ENCODE data around the gene CHRM2.

The CHRM2 gene

DNA sequence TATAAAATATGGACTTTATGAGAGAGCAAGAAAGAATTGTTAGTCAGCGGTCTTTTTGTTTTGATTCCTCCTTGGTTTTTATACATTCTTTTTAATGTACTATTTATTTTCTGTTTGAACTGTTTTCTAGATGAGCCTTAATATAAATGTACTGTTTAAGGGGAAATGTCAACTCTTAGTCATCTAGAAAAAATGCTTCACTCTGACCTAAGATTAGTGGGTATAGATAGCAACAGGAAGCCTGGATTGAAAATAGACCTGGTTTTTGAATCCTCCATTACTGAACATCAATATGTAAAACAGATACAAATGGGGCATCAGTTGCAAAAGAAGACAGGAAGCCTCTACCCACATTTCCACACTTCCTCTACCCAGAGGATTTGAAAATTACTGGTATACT is 87.8 kb downstream of the CHRM2 start:
- in situ Hi-C loops (cut with MboI; ENCODE audit: low sequenced_read_pairs) = no loop called here

DNA sequence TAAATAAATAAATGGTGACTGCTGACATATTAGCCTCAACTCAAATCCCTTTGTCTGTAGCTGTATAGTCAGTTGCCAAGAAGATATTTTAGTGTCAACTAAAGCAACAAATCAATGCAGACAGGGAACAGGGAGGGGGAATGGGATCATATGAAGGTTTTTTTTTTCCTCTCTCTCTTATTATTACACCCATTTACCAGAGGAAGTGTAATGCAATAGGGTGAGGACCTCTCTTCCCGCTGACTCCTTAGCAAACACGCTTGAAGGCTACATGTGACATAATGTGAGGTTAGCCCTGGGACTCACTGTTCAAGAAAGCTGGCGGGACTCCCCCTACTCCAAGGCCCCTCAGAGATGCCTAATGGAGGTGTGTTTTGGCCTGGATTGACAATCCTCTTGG is 88.2 kb downstream of the CHRM2 start:
- in situ Hi-C loops (cut with MboI; ENCODE audit: low sequenced_read_pairs) = no loop called here

DNA sequence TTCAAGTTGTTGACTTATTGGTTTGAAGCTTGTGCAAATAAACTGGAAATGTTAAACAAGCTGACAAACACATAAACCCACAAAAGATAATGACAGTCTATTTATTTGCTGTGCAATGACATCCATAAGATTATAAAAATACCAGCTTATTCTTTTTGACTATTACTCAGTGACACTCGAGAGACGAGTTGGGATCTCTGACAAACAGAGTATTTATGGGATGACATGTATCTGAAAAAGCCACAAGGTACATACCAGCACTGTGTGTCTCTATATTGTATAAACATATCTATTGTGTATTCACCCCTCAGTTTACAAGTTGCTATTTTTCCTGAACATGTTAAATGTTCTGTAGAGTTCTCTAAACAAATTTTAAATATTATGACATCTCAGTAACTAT is 88.9 kb downstream of the CHRM2 start:
- in situ Hi-C loops (cut with MboI; ENCODE audit: low sequenced_read_pairs) = no loop called here

DNA sequence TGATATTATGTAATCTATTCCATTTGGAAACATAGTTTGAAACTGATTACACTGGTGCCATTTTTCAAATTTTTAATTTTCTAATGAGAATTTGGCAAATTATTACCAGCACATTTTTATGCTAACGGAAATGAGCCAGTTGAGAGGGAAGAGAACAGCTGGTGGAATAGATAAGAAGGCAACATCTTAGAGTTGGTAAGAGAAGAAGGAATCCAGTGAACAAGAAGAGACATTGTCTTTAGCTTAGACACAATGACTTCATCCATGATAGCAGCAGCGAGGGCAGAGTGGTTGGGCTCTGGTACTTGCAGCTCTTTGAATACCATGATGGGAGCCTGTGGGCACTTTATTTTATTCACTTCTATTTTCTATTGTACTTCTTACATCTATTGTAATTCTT is 89.6 kb downstream of the CHRM2 start:
- in situ Hi-C loops (cut with MboI; ENCODE audit: low sequenced_read_pairs) = no loop called here

DNA sequence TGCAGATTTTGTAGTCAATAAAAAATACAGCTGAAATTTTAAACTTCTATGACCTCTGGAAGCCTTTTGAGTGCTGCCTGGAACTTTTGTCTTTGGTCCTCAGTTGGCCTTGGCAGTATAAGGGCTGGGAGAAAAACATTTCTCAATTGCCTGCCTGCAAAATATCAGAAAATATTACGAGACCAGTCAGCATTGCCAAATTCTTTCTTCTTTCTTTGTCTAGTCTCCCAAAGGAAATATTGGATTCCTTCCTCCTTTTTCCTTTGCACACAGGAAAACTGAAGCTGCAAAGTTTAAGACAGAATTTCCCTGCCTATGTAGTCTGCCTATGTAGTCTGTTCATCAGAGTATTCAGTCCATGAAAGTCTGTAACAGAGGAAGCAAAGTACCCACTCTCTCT is 95.9 kb downstream of the CHRM2 start:
- in situ Hi-C loops (cut with MboI; ENCODE audit: low sequenced_read_pairs) = no loop called here

DNA sequence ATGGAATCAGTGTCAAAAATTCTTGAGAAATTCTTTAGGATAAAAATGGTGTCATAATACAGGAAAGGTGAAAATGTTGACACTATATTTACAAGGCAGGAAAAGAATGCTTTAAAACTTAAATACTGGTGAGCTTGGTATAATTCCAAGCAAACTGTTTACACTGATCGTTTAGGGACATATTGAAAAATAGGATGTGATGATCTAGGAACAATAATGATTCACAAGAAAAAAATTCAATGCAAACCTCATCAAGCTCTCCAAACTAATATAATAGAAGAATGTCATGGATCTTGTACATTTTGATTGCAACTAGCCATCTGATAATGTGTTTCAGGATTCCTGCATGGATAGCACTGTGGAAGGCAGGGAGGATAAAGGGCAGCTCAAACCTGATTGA is 98.4 kb downstream of the CHRM2 start:
- in situ Hi-C loops (cut with MboI; ENCODE audit: low sequenced_read_pairs) = no loop called here

DNA sequence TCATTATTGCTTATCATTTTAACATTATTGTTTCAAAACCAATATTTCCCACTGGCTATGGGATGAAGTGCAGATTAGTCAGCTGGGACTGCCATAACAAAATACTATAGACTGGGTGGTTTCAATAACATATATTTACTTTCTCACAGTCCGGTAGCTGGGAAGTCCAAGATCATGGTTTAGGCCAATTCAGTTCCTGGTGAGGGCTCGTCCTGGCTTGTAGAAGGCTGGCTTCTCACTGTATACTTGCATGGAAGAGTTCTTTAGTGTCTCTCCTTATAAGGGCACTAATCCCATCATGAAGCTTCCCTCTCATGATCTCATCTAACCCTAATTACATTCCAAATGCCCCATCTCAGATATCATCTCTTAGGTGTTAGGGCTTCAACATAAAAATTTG is 101.3 kb downstream of the CHRM2 start:
- in situ Hi-C loops (cut with MboI; ENCODE audit: low sequenced_read_pairs) = no loop called here

DNA sequence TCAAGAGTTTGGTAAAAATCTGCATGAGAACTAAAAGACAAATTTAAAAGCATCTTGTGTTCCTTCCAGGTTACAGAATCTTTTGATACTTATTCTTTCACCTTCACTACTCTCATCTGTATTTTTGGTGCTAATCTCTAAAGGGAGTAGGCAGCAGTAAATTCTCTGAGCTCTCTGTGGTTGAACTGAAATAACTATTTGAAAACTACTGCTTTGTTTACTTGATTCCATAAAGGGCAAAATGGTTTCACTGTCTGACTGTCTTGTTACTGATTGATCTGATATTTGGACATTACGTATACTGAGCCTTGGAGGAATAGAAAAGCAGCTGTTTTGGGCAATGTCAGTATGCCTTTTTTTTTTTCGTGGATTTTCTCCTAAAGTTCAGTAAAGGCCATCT is 103.3 kb downstream of the CHRM2 start:
- in situ Hi-C loops (cut with MboI; ENCODE audit: low sequenced_read_pairs) = no loop called here

DNA sequence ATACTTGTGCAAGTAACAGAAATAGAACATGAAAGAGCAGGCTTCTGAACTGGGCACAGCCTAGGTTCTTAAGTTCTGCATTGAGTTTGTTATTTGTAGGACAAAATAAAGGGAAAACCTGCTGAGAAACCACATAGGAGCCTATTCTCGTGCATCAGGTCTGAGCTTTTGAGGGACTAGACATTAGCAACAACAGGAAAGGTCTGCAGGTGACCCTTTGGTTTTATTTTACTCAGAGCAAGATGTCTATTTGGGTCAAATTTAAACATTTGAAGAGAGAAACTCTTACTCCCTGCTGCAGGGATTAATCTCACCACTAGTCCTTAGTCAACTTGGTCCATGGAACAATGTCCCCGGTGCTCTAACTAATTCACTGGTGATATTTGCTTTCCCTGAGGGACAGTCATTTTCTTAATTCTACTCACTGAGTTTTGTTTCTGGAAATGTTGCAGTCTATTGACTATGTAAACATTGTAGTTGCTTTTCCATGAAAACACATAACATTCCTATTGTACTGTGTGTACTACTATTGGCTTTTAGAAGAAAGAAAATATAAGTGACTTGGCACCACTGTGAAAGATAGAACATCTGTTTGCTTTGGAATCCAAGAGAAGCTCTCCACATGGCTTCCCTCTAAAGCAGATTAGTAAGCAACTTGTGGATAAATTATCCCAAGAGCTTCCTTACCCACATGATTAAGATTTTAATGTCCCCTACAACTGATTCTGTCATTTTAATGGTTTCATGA is 108.2 kb downstream of the CHRM2 start:
- in situ Hi-C loops (cut with MboI; ENCODE audit: low sequenced_read_pairs) = no loop called here

DNA sequence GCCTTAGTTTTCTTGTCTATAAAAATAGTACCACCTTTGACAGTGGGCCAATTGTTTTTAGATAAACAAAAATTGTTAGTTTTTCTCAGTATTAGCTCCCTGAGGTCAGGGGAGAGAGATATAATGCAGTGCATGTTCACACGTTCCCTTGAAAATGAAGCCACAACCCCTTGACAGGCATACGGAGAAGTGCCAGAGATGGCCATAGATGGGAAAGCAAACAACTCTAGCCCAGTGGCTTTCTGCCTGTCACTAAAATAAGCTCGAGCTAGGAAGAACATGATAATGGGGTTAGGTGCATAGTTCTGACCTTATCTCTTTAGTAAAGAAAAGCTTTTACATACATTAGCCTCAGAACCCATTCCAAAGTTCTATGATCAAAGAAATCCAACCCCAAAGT is 124.9 kb downstream of the CHRM2 start:
- in situ Hi-C loops (cut with MboI; ENCODE audit: low sequenced_read_pairs) = no loop called here

DNA sequence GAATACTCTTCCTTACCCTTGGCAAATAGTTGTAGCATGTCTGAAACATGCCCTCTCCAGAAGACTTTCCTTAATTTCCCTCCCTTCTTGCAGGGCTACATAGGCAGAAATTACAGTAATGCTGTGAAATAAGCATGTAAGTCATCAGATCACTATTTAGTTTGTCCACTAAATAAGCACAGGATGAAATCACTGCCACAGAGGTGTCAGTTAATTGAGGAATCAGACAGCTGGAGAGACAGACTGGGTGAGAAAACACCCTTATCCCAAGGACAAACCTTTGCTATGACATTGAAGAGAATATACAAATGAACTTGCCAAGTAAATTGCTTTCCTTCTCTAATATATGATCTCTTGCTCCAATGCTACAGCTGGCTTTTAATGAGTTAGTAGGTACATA is 129.3 kb downstream of the CHRM2 start:
- in situ Hi-C loops (cut with MboI; ENCODE audit: low sequenced_read_pairs) = no loop called here

DNA sequence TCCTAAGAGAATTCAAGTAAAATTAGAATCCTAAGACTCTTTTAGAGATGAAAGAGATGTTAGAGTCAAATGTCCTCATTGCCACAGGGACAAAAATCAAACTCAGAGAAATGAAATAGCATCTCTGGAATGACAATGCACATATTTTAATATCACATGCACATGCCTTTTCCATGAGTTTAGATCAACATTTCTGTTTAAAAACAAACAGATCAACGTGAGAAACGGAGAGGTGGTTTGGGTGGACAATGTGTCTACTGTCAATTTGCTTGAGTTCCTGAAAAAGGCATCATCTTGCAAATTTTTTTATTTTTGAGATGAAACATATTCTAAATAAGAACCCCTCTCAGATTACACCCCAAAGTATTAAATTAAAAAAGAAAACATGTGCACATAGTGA is 130.0 kb downstream of the CHRM2 start:
- in situ Hi-C loops (cut with MboI; ENCODE audit: low sequenced_read_pairs) = no loop called here

DNA sequence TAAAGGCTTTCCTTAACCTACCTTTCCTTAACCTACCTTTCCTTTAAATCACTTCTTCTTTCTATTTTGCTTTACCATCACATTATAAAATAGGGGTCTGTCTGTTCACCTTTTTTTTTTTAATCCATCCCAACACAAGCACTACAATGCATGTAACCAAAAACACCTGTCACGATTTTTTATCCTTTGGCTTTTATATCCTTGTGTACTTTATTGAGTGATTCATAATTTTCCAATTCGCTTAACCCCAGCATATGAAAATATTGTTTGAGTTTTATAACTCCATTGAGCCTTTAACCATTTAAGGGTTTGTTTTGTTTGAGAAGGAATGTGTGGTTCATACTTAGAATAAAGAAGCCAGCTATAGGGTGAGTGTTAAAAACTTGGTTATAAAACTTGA is 132.2 kb downstream of the CHRM2 start:
- in situ Hi-C loops (cut with MboI; ENCODE audit: low sequenced_read_pairs) = no loop called here

DNA sequence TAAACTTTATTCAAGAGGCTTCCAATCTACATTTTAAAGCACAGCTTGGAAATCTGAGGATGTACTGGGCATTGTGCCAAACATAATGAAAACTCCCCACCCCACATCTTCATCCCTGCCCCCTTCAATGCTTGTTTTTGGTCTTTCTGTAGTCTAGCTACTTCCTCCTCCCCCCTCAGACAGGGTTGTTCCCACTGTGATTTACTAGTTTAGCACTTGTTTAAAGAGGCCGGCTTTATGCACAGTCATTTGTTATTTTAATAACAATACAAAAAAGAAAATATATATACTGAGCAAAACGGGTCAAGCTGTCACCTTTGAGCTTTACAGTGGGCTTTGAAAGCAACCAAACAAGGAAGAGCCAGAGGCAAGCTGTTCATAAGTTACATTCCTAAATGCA is 132.6 kb downstream of the CHRM2 start:
- in situ Hi-C loops (cut with MboI; ENCODE audit: low sequenced_read_pairs) = no loop called here

DNA sequence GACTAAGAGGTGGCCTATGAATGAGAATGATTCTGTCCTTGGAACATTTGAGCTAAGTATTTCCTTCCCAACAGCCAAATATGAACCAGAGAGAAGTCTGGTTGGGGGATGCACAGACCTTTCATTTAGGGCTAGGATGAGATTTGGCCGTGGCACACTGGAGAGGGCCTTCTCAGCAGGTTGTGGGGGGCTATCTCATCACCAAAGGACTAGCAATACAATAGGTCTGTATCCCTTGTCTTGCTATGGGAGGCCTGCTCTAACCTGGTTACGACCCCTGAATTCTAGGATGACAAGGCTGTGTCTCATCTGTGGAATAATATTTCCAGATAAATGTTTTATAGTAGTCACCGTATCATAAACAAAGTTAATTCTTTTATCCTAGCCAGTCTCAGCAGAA is 133.0 kb downstream of the CHRM2 start:
- in situ Hi-C loops (cut with MboI; ENCODE audit: low sequenced_read_pairs) = no loop called here

DNA sequence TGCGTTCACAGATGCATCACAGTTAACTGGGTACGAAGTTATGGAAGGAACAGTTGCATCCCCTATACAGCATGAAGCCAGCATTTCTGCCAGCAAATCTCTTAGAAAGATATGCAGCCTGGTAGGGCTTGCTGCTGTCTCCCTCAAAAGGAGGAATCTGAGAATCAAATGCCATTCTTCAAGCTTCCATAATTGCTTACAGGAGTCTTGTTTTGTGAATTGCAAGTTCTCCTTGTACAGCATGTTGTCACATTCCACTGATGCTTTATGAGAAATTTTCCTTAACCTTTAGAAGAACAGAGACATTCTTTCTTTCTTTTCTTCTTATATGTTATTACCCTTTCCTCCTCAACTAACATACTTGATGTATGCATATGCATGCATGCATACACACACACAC is 134.6 kb downstream of the CHRM2 start:
- in situ Hi-C loops (cut with MboI; ENCODE audit: low sequenced_read_pairs) = no loop called here

DNA sequence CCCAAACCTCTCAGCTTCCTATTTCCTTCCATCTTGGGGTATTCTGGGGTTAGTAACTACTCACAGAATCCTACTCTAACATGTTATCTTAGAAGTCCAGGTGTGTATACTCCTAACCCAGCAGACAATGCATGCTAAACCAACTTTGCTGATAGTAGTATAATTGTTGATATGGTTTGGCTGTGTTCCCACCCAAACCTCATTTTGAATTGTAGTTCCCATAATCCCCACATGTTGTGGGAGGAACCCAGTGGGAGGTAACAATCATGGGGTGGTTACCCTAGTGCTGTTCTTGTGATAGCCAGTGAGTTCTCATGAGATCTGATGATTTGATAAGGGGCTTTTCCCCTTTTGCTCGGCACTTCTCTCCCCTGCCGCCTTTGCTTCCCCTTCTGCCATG is 135.1 kb downstream of the CHRM2 start:
- in situ Hi-C loops (cut with MboI; ENCODE audit: low sequenced_read_pairs) = no loop called here

DNA sequence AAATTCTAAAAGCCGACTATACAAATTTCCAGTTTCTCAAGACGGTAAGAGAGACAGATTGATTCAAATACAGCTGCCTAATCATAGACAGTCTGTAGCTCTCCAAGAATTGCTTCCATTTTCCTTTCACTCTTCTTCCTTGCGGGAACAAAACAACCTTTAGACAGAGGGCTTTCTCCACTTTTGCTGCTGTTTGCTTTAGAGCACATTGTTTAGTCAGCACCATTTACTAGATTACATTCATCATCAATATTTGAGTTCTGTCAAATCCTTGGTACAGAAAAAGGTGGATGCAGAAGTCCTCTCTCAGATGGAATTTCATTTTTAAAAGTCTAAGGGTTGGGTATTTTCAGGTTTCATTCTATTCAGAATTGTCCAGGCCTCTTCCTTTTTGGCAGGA is 137.4 kb downstream of the CHRM2 start:
- in situ Hi-C loops (cut with MboI; ENCODE audit: low sequenced_read_pairs) = no loop called here

DNA sequence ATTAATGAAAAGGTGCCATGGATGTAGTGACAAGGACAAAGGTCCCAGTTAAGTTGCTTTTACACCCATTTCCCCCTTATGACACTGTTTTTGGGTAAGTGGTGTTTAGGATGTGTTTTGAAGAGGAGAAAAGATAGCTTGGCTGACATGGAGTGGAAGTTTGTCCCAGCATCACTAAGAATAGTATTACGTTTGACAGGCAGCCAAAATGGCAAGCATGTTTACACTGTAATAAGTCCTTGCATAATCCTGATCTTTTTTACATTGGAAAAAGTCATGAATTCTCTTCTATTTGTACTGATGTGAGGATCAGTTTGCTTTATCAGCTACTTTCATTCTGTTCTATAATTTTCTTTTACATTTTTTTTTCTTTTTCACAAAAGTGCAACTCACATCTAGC is 137.8 kb downstream of the CHRM2 start:
- in situ Hi-C loops (cut with MboI; ENCODE audit: low sequenced_read_pairs) = no loop called here

DNA sequence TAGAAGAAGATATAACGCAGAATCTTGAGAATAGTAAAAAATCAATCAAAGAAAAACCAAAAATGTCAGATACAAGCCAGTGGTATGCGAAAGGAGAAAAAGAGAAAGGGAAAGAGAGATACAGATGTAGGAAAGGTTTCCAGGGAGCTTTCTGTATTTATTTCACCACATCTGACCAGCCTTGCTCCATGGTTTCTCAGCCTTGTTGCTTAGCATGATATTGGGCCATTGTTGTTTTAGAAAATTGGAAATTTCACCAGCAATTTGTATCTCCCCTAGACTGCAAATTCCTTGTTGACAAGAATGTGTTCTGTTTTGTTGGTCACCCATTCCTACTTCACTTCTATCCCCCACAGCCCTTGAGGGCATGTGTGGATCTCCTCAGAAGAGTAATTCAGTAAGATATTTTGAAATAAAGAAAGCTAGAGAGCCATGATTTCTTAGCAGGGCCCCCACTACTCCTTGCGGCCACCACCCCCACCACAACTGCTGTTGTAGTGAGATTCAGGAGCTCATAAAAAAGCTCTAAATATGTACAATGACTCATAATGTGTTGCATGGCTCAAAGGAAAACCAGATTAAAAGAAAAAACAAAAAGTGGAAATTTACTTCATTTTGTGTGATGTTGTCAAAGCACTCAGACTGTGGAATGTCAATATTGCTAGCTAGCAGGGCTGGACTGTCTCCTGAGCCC is 138.7 kb downstream of the CHRM2 start:
- in situ Hi-C loops (cut with MboI; ENCODE audit: low sequenced_read_pairs) = no loop called here

DNA sequence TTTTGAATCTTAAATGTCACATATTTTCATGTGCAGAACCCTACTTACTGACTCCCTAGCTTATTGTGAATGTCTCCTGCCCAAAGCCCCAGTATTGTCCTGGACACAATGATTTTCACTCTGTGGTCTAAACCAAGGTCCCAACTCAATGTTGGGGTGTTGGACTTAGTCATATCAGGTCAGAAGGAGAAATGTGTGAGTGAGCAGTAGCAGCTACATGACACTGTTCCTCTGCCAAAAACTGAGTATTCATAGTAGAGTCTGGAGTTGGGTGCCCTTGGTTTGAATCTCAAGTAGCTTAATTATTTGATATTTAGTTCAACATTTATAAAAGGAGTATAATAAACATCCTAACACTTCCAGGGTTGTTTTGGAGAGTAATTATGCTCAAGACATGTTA is 141.0 kb downstream of the CHRM2 start:
- in situ Hi-C loops (cut with MboI; ENCODE audit: low sequenced_read_pairs) = no loop called here

DNA sequence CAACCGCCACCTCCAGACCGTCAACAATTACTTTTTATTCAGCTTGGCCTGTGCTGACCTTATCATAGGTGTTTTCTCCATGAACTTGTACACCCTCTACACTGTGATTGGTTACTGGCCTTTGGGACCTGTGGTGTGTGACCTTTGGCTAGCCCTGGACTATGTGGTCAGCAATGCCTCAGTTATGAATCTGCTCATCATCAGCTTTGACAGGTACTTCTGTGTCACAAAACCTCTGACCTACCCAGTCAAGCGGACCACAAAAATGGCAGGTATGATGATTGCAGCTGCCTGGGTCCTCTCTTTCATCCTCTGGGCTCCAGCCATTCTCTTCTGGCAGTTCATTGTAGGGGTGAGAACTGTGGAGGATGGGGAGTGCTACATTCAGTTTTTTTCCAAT is 146.6 kb downstream of the CHRM2 start:
- in situ Hi-C loops (cut with MboI; ENCODE audit: low sequenced_read_pairs) = no loop called here

DNA sequence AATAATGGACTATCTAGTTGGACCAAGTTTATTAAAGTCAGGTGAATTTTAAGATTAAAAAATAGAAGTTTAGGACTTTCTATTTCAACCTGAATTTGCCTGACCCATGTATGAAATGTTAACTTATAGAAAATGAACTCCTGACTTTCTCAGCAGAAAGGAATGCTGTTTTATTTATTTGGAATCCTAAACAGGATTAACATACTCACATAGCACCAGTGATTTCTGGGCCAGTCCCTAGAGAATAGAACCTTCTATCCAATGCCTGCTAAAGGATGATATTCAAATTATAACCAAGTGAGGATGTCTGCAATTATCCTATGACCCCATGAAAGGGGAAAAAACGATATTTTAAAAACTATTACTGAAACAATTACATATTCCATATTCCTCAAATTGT is 148.8 kb downstream of the CHRM2 start:
- in situ Hi-C loops (cut with MboI; ENCODE audit: low sequenced_read_pairs) = no loop called here

Measured in hTERT RPE-1 (cell line).